RWPE1 (cell line): ENCODE results near the gene AHNAK2.

Experiments
- CTCF ChIA-PET: fragments of 350-600 bp; sonication (Branson Sonifier 250); formaldehyde crosslinking; extraction: SDS; loops from one replicate; lab custom pipeline; 2021; lab: Yijun Ruan, JAX
- POLR2A ChIA-PET: fragments of 400-600 bp; formaldehyde crosslinking; extraction: SDS; loops from one replicate; lab custom pipeline; 2020; ENCODE audit warnings: antibody characterized with exemption; ENCODE audit not compliant: low non-redundant PET; lab: Yijun Ruan, JAX
- DNase-seq: peaks from one replicate; pipeline ENCODE4 v3.0.0; 2012; ENCODE audit warnings: low spot score
- H3K27ac ChIP-seq: fragments of 450-650 bp; 2 replicates; pipeline ENCODE4 v1.5.1; 2017
- TF ChIP-seq, protein P1 (sequence below): fragments of 450-650 bp; conservative IDR thresholded peaks from 2 replicates; pipeline ENCODE4 v1.5.1; 2017; ENCODE audit warnings: low read depth, mild to moderate bottlenecking

AHNAK2 gene

DNA sequence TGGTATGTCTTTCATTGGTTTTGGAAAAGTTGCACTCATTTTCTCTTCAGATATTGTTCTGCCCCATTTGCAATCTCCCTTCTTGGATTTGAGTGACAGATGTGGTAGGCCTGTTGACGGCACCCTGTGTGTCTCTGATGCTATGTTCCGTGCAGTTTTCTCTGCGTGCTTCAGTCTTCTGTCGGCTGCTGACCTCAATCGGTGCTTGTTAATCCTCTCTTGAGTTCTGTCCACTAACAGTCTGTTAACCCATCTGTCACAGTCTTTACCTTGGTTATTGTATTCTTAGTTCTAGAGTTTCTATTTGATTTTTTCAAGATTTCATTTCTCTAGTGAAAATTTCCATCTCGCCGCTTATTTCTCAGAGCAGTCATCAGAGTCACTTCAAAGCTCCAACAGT lies 74.2 kb downstream of the AHNAK2 start:
- TF ChIP-seq, protein P1, sequence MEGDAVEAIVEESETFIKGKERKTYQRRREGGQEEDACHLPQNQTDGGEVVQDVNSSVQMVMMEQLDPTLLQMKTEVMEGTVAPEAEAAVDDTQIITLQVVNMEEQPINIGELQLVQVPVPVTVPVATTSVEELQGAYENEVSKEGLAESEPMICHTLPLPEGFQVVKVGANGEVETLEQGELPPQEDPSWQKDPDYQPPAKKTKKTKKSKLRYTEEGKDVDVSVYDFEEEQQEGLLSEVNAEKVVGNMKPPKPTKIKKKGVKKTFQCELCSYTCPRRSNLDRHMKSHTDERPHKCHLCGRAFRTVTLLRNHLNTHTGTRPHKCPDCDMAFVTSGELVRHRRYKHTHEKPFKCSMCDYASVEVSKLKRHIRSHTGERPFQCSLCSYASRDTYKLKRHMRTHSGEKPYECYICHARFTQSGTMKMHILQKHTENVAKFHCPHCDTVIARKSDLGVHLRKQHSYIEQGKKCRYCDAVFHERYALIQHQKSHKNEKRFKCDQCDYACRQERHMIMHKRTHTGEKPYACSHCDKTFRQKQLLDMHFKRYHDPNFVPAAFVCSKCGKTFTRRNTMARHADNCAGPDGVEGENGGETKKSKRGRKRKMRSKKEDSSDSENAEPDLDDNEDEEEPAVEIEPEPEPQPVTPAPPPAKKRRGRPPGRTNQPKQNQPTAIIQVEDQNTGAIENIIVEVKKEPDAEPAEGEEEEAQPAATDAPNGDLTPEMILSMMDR, result no peak
- POLR2A ChIA-PET, result no interaction called here
- no peak overlapping the region for H3K27ac ChIP-seq
- no peak for DNase-seq
- CTCF ChIA-PET, result no interaction called here

DNA sequence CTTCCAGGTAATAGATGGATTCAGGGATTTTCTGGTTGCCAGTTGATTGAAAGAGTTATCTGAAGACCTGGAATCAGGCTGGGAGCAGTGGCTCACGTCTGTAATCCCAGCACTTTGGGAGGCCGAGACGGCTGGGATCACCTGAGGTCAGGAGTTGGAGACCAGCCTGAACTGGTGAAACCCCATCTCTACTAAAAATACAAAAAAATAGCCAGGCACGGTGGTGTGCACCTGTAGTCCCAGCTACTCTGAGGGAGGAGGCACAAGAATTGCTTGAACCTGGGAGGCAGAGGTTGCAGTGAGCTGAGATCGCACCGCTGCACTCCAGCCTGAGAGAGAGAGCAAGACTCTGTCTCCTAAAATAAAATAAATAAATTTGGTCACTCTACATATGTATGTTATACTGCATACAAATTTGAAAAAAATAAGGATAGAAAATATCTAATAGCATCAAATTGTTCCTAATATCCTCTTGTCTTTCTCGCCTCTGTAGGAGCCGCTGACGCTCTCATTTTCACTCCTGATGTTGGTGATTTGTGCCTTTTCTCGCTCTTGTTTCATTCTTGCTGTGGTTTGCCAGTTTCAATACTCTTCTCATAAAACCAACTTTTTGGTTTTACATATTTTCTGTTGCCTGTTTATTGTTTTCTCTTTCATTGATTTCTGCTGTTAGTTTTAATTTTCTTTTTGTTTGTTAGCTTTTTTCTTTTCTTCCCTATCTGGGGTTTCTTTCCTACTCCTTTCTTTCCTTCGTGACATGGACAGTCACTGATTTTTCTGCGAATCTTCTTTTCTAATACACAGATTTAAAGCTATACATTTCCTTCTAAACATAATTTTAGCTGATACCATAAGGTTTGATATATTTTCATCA lies 77.3 kb downstream of the AHNAK2 start:
- POLR2A ChIA-PET, result no interaction called here
- H3K27ac ChIP-seq, result no peak overlapping the region
- TF ChIP-seq, protein P1, result no peak
- no peak for DNase-seq
- CTCF ChIA-PET, result no interaction called here

DNA sequence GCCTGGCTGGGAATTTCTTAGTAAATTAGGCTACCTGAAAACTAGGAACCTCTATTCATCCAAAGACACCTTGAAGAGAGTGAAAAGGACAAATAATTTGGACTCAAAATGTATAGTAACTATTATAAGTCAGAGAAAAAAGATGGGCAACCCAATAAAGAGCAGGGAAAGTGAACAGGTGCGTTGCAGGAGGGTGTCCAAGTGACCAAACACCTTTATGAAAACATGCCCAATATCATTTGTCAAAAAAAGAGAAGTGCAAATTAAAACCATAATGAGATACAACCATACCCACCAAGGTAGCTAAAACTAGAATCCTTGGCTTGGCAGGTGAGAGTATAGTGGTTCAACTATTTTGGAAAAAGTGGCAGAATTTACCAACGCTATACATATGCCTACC lies 78.4 kb downstream of the AHNAK2 start:
- DNase-seq, result no peak
- CTCF ChIA-PET, result no interaction called here
- no peak overlapping the region for H3K27ac ChIP-seq
- TF ChIP-seq, protein P1, result no peak
- POLR2A ChIA-PET, result no interaction called here

DNA sequence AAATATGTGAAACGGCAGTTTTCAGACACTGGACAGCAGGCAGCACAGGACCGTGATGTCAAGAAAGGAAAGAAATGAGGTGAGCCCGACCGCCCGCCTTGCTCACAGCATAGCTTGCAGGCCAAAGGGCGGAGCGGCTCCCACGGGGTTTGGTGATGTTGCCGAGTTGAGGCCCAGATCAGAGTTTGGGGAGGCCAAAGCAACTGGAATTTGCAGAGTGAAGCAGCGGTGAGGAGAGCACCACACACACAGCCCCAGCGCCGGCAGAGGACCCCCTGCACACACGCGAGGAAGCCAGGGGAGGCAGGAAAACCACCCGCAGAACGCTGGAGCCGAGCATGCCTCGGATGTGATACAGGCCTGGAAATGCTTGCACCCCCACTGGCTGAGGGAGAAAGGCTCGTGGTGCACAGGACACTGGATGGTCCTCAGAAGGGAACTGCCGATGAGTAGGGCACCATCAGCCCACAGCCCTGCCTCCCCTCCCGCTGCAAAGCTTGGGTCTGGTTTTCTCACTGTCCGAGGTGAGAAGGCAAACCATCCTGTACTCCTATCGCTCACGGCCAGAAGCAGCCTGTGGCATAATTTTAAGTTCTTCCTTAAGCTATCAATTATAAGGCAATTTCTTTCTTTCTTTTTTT lies 79.2 kb downstream of the AHNAK2 start:
- H3K27ac ChIP-seq, result no peak overlapping the region
- no peak for DNase-seq
- ChIA-PET CTCF (interaction anchor here (0.5 kb wide), 1 partner anchor 148 kb away, joined by 3 read pairs; no protein-coding TSS in a partner anchor), POLR2A (interaction anchor here (0.6 to 0.7 kb wide), 2 partner anchors 10 to 779 kb away, joined by 3 to 4 read pairs; no protein-coding TSS in a partner anchor)
- TF ChIP-seq, protein P1, result no peak

DNA sequence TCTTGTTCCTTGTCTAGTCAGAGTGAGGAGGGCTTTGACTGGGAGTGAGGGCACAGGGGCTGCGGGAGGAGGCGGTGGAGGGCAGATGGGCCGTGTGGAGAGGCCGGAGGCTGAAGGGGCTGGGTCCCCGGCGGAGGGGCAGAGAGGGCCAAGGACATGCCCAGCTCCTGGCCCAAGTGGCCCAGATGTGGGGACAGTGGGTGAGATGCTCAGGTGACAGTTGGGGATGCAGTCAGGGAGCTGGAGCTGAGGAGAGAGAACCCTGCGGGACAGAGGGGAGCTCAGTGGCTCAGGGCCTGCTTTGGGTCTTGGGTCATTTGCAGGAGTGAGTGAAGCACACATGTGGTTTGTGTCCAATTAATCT lies 80.0 kb downstream of the AHNAK2 start:
- TF ChIP-seq, protein P1, result no peak
- H3K27ac ChIP-seq, result no peak overlapping the region
- ChIA-PET POLR2A (interaction anchor here (0.6 to 0.7 kb wide), 2 partner anchors 11 to 778 kb away, joined by 3 to 4 read pairs; no protein-coding TSS in a partner anchor), CTCF (interaction anchor here (0.5 kb wide), 1 partner anchor 149 kb away, joined by 3 read pairs; no protein-coding TSS in a partner anchor)
- DNase-seq, result no peak
